GM10847 (cell line): ENCODE results near the gene PRR15L.

Experiments
- POLR2A ChIP-seq: IDR thresholded peaks from 2 replicates; pipeline ENCODE4 v1.6.1; 2011; ENCODE audit not compliant: insufficient read length; ENCODE audit errors: extremely low read depth

Gene PRR15L

GRCh38 chr17:47952171-47953021, 5.3 kb downstream of the PRR15L start:
- TF ChIP-seq POLR2A: no peak

GRCh38 chr17:47950448-47950847, 7.2 kb downstream of the PRR15L start:
- no peak for TF ChIP-seq POLR2A

GRCh38 chr17:47949946-47950345, 7.7 kb downstream of the PRR15L start:
- TF ChIP-seq POLR2A: no peak

GRCh38 chr17:47949197-47949759, 8.4 kb downstream of the PRR15L start:
- no peak for TF ChIP-seq POLR2A

DNA sequence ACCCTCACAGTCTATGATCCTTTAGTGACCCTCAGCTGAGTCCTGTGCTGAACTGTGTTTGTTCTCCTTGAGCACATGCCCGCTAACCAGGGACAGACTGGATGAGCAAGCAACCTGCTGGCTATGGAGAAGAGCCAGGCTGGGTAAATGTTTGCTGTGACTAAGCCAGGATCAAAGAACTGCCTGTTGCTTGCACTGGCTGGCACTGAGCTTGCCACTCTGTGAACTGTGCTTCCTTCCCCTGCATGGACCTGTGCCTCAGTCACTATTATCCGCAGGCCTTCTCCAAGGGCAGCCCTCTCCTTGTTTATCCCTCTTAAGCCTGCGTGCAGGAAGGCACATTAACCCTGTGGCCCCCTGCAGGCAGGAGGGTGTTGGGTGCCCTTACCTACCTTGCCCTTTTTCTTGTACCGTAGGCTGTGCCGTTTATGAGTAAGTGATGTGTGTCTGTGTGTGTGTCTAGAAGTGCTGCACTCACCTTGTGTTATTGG, 8.9 kb downstream of the PRR15L start:
- no peak for TF ChIP-seq POLR2A

GRCh38 chr17:47946929-47947397, 10.7 kb downstream of the PRR15L start:
- no peak for TF ChIP-seq POLR2A

DNA sequence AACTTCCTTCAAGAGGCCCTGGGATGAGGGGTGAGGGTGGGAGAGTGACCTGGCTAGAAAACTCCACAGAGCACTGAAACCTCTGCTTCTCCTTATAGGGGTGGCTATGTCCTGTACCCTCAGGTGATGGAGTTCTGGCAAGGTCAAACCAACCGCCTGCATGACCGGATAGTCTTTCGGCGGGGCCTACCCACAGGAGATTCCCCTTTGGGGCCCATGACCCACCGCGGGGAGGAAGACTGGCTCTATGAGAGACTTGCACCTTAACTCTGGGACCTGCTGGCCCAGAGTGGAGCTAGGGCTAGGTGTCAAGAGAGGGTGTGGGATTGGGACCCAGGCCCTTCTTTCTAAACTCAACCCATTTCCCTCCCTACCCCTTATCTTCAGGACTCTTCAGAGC, 11.2 kb downstream of the PRR15L start:
- TF ChIP-seq POLR2A: no peak

DNA sequence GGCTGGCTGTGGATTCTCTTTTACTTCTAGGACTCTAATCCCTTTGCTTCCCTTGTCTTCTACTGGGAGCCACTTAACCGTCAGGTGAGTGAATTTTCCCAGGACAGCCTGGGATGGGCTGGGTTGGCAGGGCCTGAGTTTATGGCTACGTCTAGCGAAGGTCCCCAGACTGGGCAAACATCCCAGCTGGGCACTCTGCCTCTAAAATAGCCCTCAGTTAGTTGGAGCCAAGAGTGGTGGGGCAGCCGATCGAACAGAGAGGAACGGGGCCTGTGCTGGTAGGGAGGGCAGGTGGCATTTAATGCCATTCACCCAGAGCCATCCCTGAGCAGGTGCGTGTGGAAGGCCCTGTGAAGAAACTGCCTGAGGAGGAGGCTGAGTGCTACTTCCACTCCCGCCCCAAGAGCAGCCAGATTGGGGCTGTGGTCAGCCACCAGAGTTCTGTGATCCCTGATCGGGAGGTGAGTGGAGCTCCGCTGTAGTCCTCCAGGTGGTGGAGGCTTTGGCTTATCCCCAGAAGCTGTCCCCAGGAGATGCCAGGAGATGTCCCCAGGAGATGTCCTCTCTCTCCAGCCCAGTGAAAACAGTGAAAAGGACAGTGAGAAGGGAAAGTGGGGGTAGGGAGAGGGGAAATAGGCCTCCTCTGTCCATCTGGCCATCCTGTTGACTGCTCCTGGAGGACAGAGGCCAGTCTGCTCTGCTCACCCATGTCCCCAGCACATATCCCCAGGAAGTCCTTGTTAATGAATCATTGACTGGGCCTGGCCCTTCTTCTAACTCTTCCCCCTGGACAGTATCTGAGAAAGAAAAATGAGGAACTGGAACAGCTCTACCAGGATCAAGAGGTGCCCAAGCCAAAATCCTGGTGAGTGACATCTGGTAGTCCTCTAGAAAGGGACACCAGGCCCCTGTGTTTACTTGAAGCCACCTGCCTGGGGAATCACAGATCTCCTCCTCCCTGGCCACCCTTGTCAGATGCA, 11.9 kb downstream of the PRR15L start:
- TF ChIP-seq POLR2A: no peak

DNA sequence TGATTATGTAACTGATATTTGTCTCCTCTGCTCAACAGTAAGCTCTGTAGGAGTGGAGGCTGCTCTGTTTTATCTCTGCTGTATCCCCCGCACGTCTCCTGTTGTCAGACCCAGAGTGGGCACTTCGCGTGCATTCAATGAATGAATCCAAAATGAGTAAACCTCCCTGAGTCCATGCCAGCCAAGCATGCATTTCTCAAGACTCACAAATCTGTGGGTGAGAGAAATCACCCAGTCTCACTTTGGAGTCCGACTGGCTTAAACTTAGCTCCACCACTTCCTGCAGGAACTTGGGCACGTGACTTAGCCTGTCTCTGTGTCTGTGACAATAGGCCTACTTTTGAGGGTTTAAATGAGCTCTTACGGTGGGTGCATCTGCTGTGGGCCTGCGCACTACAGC, 12.6 kb downstream of the PRR15L start:
- no peak for TF ChIP-seq POLR2A

DNA sequence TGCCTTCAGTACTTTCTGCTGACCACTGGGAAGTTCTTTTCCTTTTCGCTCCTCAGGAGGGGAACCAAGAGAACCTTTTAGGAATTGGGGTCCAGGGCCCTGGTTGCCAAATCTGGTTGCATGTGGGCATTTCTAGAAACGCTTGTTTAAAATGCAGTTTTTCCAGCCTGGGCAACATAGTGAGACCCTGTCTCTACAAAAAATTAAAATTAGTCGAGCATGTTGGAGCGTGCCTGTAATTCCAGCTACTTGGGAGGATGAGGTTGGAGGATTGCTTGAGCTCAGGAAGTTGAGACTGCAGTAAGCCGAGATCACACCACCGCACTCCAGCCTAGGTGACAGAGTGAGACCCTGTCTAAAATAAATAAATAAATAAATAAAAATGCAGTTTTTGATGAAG, 15.1 kb downstream of the PRR15L start:
- no peak for TF ChIP-seq POLR2A

GRCh38 chr17:47942096-47942510, 15.6 kb downstream of the PRR15L start:
- no peak for TF ChIP-seq POLR2A

GRCh38 chr17:47941246-47942095, 16.2 kb downstream of the PRR15L start, which contains the start of gene PNPO:
TSS of gene PNPO (plus strand) at chr17:47941571. CDS start at chr17:47941676, 105 bp downstream.
- TF ChIP-seq POLR2A: peak; percentile 66

DNA sequence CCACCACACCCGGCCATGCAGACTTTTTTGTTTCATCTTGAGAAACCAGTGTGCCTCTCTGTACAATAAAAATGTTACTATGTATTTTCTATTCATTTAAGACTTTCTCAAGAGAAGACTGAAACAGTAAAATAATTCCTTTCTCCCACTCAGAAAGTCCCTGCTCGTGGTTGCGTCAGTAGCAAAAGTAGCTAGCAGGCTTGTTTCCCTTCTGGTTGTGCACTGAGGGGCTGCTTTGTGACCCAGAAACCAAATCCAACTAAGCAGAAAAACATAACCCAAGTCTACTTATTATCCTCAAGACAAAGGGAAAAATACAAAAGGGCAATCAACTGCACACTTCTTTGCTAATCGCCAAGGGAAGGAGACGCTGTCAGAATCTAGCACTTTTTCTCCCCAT, 19.7 kb downstream of the PRR15L start:
- no peak for TF ChIP-seq POLR2A

- no peak for TF ChIP-seq POLR2A
These were observed 21.7 kb downstream of the PRR15L start for GRCh38 chr17:47935961-47936360.
